Testis (tissue), 2 donors: ENCODE measurements around the gene SH3GL1.

Experiments
- CTCF ChIP-seq, 3 experiments: fragments of 450-650 bp in 2 of 3; fragments of 200-600 bp in 1 of 3; sonication (generic) in 1 of 3; IDR thresholded peaks; one replicate each; pipeline ENCODE4 v1.5.1; 2016 to 2019; ENCODE audit warnings: antibody characterized with exemption in 3 of 3, mild to moderate bottlenecking in 2 of 3, moderate library complexity in 1 of 3
- POLR2A ChIP-seq: fragments of 450-650 bp; IDR thresholded peaks from one replicate; pipeline ENCODE4 v1.6.1; 2017; ENCODE audit warnings: antibody characterized with exemption, mild to moderate bottlenecking, moderate library complexity

- TF ChIP-seq POLR2A, result no peak
- TF ChIP-seq CTCF (IDR thresholded peaks at IDR 0.05), result no peak
Measured at GRCh38 chr19:4373013-4373367, 27.4 kb downstream of the SH3GL1 start.
